Raji (cell line): ENCODE data around the gene ARHGEF1.

Experiments used
- POLR2A ChIP-seq: IDR thresholded peaks from 2 replicates; pipeline ENCODE4 v1.6.1; 2011; ENCODE audit warnings: low read depth, low read length, control low read depth; ENCODE audit not compliant: insufficient read depth

ARHGEF1 gene

DNA sequence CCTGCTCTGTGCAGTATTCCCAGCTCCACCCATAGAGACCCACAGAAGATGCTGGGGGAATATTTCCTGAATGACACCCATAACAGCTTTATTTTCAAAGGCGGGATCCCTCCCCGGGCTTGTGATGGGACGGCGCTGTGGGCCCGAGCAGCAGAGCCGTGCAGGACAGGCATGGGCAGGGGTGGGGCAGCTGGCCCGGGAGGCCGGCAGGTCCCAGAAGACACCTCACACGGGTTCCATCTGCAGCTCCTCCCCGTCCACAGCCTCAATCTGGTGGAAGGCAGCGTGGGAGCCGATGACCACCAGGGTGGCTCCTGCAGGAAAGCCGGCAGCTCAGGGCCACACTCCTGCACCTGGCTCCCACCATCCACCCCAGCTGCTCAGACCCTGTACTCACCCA lies 73.6 kb downstream of the ARHGEF1 start:
- no peak for TF ChIP-seq POLR2A
